Trophoblast cell (in vitro differentiated cells and primary cell): ENCODE results near the gene WDR20.

ENCODE experiments used
- DNase-seq, 2 donors: peaks; one replicate each; pipeline ENCODE4 v3.0.0-alpha.2; 2016
- H2AFZ ChIP-seq: 2 replicates; pipeline ENCODE4 v1.6.1; 2013; ENCODE audit warnings: low read length, moderate library complexity, mild to moderate bottlenecking; ENCODE audit not compliant: insufficient read depth, poor library complexity
- H2AK5ac ChIP-seq: 2 replicates; pipeline ENCODE4 v1.6.1; 2013; ENCODE audit warnings: mild to moderate bottlenecking, low read length
- H2BK120ac ChIP-seq: 2 replicates; pipeline ENCODE4 v1.6.1; 2013; ENCODE audit warnings: low read length, mild to moderate bottlenecking, moderate library complexity; ENCODE audit not compliant: insufficient read depth, poor library complexity
- H2BK12ac ChIP-seq: 2 replicates; pipeline ENCODE4 v1.6.1; 2013; ENCODE audit warnings: mild to moderate bottlenecking, low read length, moderate library complexity
- H2BK5ac ChIP-seq: 2 replicates; pipeline ENCODE4 v1.6.1; 2013; ENCODE audit warnings: low read length, low read depth, moderate library complexity, mild to moderate bottlenecking; ENCODE audit not compliant: poor library complexity
- H3K14ac ChIP-seq: 2 replicates; pipeline ENCODE4 v1.6.1; 2013; ENCODE audit warnings: mild to moderate bottlenecking, low read length
- H3K18ac ChIP-seq: 2 replicates; pipeline ENCODE4 v1.6.1; 2013; ENCODE audit warnings: mild to moderate bottlenecking, low read length
- H3K23ac ChIP-seq: 2 replicates; pipeline ENCODE4 v1.6.1; 2013; ENCODE audit warnings: low read length
- H3K27ac ChIP-seq: 2 replicates; pipeline ENCODE4 v1.5.1; 2013; ENCODE audit warnings: low read depth, mild to moderate bottlenecking, inconsistent platforms, low read length, moderate library complexity
- H3K27me3 ChIP-seq: 2 replicates; pipeline ENCODE4 v1.6.1; 2013; ENCODE audit warnings: inconsistent platforms, mild to moderate bottlenecking, low read length, moderate library complexity; ENCODE audit not compliant: insufficient read depth
- H3K36me3 ChIP-seq, 2 experiments: 1 replicate in 1 of 2; 2 replicates in 1 of 2; pipeline ENCODE4 v1.6.1; 2013; ENCODE audit warnings: low read length in 2 of 2, mild to moderate bottlenecking in 2 of 2, moderate library complexity in 1 of 2; ENCODE audit not compliant: insufficient read depth in 2 of 2, control insufficient read depth in 1 of 2
- H3K4ac ChIP-seq: 2 replicates; pipeline ENCODE4 v1.6.1; 2013; ENCODE audit warnings: low read depth, mild to moderate bottlenecking, low read length, moderate library complexity
- H3K4me1 ChIP-seq, 2 experiments: 1 replicate in 1 of 2; 2 replicates in 1 of 2; pipeline ENCODE4 v1.6.1; 2013; ENCODE audit warnings: low read length in 2 of 2, mild to moderate bottlenecking in 2 of 2, moderate library complexity in 1 of 2; ENCODE audit not compliant: insufficient read depth in 2 of 2, control insufficient read depth in 1 of 2
- H3K4me2 ChIP-seq: 2 replicates; pipeline ENCODE4 v1.6.1; 2013; ENCODE audit warnings: inconsistent platforms, mild to moderate bottlenecking, low read length, moderate library complexity
- H3K4me3 ChIP-seq: 2 replicates; pipeline ENCODE4 v1.5.1; 2013; ENCODE audit warnings: mild to moderate bottlenecking, low read depth, low read length, inconsistent platforms
- H3K79me1 ChIP-seq: one replicate; pipeline ENCODE4 v1.6.1; 2013; ENCODE audit warnings: low read length
- H3K79me2 ChIP-seq: 2 replicates; pipeline ENCODE4 v1.6.1; 2013; ENCODE audit warnings: low read length, mild to moderate bottlenecking; ENCODE audit not compliant: control insufficient read depth, insufficient read depth, poor library complexity
- H3K9ac ChIP-seq: 2 replicates; pipeline ENCODE4 v1.6.1; 2013; ENCODE audit warnings: mild to moderate bottlenecking, low read length
- H3K9me3 ChIP-seq: 2 replicates; pipeline ENCODE4 v1.6.1; 2013; ENCODE audit warnings: low read depth, mild to moderate bottlenecking, control low read depth, inconsistent platforms, low read length; ENCODE audit not compliant: insufficient read depth
- H4K12ac ChIP-seq: 2 replicates; pipeline ENCODE4 v1.6.1; 2013; ENCODE audit warnings: low read depth, mild to moderate bottlenecking, low read length, moderate library complexity
- H4K8ac ChIP-seq: 2 replicates; pipeline ENCODE4 v1.6.1; 2013; ENCODE audit warnings: low read depth, mild to moderate bottlenecking, low read length, moderate library complexity
- H4K91ac ChIP-seq: one replicate; pipeline ENCODE4 v1.6.1; 2013; ENCODE audit warnings: low read depth, mild to moderate bottlenecking, low read length, moderate library complexity
- WGBS: extraction: QIAGEN DNeasy Blood & Tissue Kit; methylation state at CpG from one replicate; pipeline ENCODE4 v1.1.7; 2013; ENCODE audit warnings: missing lambda C conversion rate; ENCODE audit not compliant: insufficient read length, insufficient coverage; ENCODE audit errors: extremely low coverage; 5-methylcytosine and 5-hydroxymethylcytosine counted together

The WDR20 gene

DNA sequence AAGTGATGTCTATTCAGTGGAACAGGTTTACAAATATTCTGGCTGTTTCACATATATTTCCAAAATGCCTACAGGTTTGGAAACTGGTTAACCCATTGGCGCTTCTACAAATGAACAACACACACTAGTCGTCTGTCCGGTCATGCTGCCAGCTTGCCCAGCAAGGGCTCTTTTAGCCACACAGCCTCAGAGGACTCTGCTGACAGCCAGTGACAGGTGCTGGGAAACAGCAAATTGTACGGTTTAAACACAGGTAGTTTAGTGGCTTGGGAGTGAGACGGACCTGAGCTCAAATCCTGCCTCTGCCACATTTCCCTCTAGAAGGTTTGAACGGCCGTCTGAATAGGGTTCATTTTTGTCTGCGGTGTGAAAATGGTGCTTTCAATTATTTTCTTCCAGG is 111.5 kb downstream of the WDR20 start:
- Histone ChIP-seq H2BK120ac (no peak overlapping the region), H4K8ac (no peak overlapping the region), H3K4me3 (no peak overlapping the region), H3K23ac (no peak overlapping the region), H3K4ac (no peak overlapping the region), H3K36me3 (no peaks in the 10 kb centered on the region), H3K18ac (no peak overlapping the region), H4K91ac (no peak overlapping the region), H3K9me3 (no peaks in the 10 kb centered on the region), H3K79me2 (no peaks in the 10 kb centered on the region), H2AFZ (no peak overlapping the region), H3K27ac (no peak overlapping the region), H3K79me1 (no peaks in the 10 kb centered on the region), H3K4me1 (no peaks in the 10 kb centered on the region), H3K27me3 (no peaks in the 10 kb centered on the region), H4K12ac (no peak overlapping the region), H3K9ac (no peak overlapping the region), H2BK5ac (no peak overlapping the region), H3K14ac (no peak overlapping the region), H2AK5ac (no peak overlapping the region), H3K4me2 (no peak overlapping the region), H2BK12ac (no peak overlapping the region)
- DNase-seq = peak in 1 of 2 donors; percentile 39
- no CpG with 5 or more reads among the region's 8 CpGs for WGBS

GRCh38 chr14:102252834-102253801 is 113.4 kb downstream of the WDR20 start:
- Histone ChIP-seq H3K36me3 (no peaks in the 10 kb centered on the region), H3K18ac (no peak overlapping the region), H3K27me3 (no peaks in the 10 kb centered on the region), H2AFZ (no peak overlapping the region), H3K79me1 (no peaks in the 10 kb centered on the region), H4K91ac (no peak overlapping the region), H2BK5ac (no peak overlapping the region), H3K4me3 (no peak overlapping the region), H3K79me2 (no peaks in the 10 kb centered on the region), H2AK5ac (no peak overlapping the region), H2BK120ac (no peak overlapping the region), H3K14ac (no peak overlapping the region), H4K8ac (no peak overlapping the region), H3K4me2 (no peak overlapping the region), H3K9me3 (peaks cover 6% of the 10 kb centered on the region), H3K27ac (no peak overlapping the region), H3K4me1 (no peaks in the 10 kb centered on the region), H3K23ac (no peak overlapping the region), H3K9ac (peak overlapping the region; percentile 38), H3K4ac (no peak overlapping the region), H2BK12ac (no peak overlapping the region), H4K12ac (no peak overlapping the region)
- no CpG with 5 or more reads among the region's 21 CpGs for WGBS
- no peak for DNase-seq

GRCh38 chr14:102255401-102256190 is 115.9 kb downstream of the WDR20 start:
- no peaks in the 10 kb centered on the region for H3K36me3 ChIP-seq
- H2AFZ ChIP-seq = no peak overlapping the region
- H3K27ac ChIP-seq = no peak overlapping the region
- H2BK5ac ChIP-seq = no peak overlapping the region
- no peak overlapping the region for H3K4ac ChIP-seq
- H3K23ac ChIP-seq = no peak overlapping the region
- H3K79me1 ChIP-seq = no peaks in the 10 kb centered on the region
- H3K4me1 ChIP-seq = no peaks in the 10 kb centered on the region
- H3K14ac ChIP-seq = no peak overlapping the region
- no peak overlapping the region for H4K12ac ChIP-seq
- H3K9me3 ChIP-seq = peaks cover 6% of the 10 kb centered on the region
- H4K91ac ChIP-seq = no peak overlapping the region
- no peak overlapping the region for H4K8ac ChIP-seq
- no peak overlapping the region for H3K4me3 ChIP-seq
- no peak overlapping the region for H3K9ac ChIP-seq
- no peaks in the 10 kb centered on the region for H3K27me3 ChIP-seq
- H2BK12ac ChIP-seq = no peak overlapping the region
- no CpG with 5 or more reads among the region's 9 CpGs for WGBS
- no peak overlapping the region for H3K4me2 ChIP-seq
- DNase-seq = no peak
- H2AK5ac ChIP-seq = no peak overlapping the region
- H3K18ac ChIP-seq = no peak overlapping the region
- no peak overlapping the region for H2BK120ac ChIP-seq
- no peaks in the 10 kb centered on the region for H3K79me2 ChIP-seq

- DNase-seq = no peak
- Histone ChIP-seq H4K12ac (no peak overlapping the region), H2AFZ (no peak overlapping the region), H3K9me3 (peaks cover 6% of the 10 kb centered on the region), H3K79me1 (no peaks in the 10 kb centered on the region), H2AK5ac (no peak overlapping the region), H3K36me3 (no peaks in the 10 kb centered on the region), H2BK12ac (no peak overlapping the region), H3K18ac (no peak overlapping the region), H3K27me3 (no peaks in the 10 kb centered on the region), H3K4me2 (no peak overlapping the region), H2BK120ac (no peak overlapping the region), H3K14ac (no peak overlapping the region), H3K9ac (no peak overlapping the region), H3K27ac (no peak overlapping the region), H3K23ac (no peak overlapping the region), H3K4me1 (no peaks in the 10 kb centered on the region), H4K8ac (no peak overlapping the region), H3K4ac (no peak overlapping the region), H4K91ac (no peak overlapping the region), H3K4me3 (no peak overlapping the region), H2BK5ac (no peak overlapping the region), H3K79me2 (no peaks in the 10 kb centered on the region)
- no CpG with 5 or more reads among the region's 9 CpGs for WGBS
Observed at GRCh38 chr14:102256716-102257115, 117.0 kb downstream of the WDR20 start.
